Right ventricle myocardium superior (tissue), 1 donor: ENCODE data around the gene CNKSR3. TPM values are rescaled to one million over a fixed set of nuclear protein-coding genes. Genes with fewer than 3 reads are reported as not detected.

Experiments
- ATAC-seq: fragments of 200-7000 bp; cut with Tn5 transposase; one replicate; pipeline ENCODE4 v1.9.1; 2020; ENCODE audit warnings: mild to moderate bottlenecking; ENCODE audit not compliant: poor library complexity
- DNase-seq: peaks from one replicate; pipeline ENCODE4 v3.0.0-alpha.2; 2020
- intact Hi-C: fragments of 100-400 bp; cut with DNase I; formaldehyde crosslinking; loops from one replicate; pipeline ENCODE4 v1.11.2; 2022
- total RNA-seq: library from RNA; stranded (reverse); fragmentation: NEBNext Ultra II Directional; extraction: Animal tissue kit (Norgen Biotek cat#: 25700); gene quantifications from one replicate; pipeline ENCODE4 v1.2.1, GENCODE V29; 2021
- donor health status: DM: no; HTN: yes; CAD: no; lungs with severe emphysema.

Gene CNKSR3
- total RNA-seq, 1 donor from 2014 or later, result 19.7 TPM

DNA sequence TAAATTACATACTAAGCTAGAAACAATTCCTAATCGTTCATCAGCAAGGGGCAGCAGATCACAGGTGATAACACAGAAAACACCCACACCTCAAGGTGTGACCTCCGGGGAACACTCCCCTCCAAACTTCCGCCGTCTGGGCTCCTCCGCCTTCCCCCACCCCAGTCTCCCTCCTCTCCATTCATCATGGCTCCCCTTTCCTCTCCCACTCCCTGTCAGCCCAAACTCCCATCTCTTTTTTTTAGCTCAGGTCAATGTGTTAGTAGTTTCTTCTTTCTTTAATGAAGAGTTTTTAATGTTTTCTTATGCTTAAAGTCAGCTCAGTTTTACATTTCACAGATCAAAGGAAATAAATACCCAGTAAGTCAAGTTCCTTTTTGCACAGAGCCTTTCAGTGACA lies 20.7 kb downstream of the CNKSR3 start:
- ATAC-seq, result no peak
- DNase-seq, result no peak
- intact Hi-C loops, result no loop called here

DNA sequence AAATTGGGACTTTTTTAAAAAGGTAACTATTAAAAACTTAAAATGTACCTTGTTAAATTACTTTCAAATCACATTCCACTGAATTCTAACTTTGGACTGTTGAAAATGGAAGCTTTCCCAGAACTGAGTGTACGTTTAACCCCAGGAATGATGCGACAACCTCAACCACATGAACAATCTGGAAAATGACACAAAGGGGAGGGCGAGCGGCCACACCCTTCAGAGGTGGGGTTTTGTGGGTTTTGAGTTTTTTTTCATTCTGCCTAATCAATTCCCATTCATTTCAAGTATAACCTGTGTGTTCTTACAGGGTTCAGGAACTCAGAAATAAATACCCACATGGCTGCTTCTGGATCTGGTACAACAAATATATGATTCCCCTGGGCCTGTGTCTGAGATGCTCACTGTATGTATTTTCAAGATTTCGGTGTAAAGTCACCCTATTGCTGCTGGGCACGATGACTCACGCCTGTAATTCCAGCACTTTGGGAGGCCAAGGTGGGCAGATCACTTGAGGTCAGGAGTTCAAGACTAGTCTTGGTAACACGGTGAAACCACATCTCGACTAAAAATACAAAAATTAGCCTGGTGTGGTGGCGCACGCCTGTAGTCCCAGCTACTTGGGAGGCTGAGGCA lies 21.6 kb downstream of the CNKSR3 start:
- DNase-seq, result no peak
- ATAC-seq, result no peak
- intact Hi-C loops, result no loop called here

DNA sequence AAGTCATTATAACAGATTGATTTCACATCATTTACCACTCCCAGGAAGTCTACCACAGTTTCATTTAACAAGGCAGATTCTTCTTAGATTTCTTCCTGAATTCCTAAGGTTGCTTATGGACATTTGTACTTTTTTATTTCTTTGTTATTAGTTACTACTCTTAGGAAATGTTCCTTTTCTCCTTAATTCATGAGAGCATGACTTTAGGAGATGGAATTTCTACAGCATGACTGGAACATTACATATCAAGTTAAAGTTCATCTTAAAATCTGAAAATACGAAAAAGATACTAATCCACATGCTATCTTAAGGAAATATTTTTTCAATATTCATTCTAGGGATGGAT lies 22.3 kb downstream of the CNKSR3 start:
- ATAC-seq (no peak), DNase-seq (no peak)
- intact Hi-C loops, result no loop called here

DNA sequence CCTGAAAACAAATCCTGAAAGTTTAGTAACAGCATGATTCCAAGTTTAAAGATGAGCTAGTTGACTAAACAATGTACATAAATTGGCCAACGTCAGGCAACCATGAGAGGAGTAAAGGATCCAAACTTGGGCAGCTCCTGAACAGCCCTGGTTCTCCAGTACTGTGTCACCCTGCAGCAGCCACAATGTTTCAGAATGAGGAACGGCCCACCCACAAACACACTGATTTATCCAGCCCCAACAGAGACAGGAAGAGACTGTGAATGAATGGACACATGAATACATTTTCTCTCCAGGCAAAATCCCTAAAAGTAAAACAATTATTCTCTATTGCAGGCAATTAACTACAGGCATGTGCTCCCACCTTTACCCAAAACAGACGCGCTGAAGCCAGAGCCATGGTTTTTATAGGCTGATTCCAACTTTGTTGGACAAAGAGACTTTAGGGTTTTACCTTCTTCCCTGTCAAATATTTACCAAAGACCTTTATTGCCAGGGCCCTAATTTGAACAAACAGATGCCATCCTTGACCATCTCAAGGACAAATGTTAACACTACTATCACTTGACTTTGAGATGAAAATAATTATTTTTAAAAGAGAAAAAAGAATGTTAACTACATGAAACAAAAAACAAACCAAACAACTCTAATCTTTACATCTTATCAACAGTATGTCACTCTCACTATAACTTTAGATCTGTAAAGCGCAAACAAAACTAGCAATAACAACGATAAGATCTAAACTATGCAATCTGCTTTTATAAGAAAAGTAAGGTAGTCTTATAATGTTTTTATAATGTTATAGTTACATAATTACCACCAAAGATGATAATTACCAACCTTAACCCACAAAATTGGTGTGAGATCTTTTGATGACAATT lies 22.9 kb downstream of the CNKSR3 start:
- no peak for DNase-seq
- intact Hi-C loops, result no loop called here
- ATAC-seq, result no peak

DNA sequence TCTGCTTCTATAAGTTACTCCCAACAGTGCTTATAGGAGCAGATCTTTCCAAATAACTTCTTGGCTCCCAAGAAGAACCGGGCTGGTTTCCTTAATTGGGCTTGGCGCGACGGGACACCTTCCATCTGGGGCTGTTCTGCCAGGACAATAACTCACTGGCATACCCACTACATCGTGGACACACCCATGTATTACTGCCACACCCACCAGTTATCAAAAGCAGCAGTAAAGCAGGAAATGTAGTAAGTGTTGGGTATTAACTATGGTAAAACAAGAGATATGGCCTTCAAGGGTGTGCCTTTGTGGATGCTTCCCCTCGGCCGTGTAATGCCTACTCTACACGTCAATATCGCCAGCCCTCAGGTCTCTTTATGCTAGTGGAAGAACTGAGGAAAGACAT lies 24.7 kb downstream of the CNKSR3 start:
- ATAC-seq, result no peak
- intact Hi-C loops, result no loop called here

DNA sequence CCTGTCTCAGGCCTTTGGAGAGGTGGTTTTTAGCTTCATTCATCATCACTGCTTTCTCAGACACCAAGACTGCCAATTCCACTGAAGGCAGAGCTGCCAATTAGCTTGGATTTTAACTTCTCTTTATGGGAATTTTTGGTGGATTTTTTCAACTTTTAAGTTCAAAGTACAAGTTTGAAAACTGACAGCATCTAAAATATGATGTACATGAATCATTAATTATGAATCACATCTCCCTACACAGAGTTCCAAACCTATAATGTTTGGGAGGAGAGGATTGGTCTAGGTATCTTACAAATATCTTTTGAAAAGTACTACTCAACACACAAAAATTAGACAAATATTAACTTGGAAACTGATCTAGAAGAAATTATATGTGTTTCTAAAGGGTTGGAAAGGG lies 25.5 kb downstream of the CNKSR3 start:
- intact Hi-C loops, result no loop called here
- ATAC-seq (no peak), DNase-seq (no peak)

More for the DNA sequence above, 24.7 kb downstream of the CNKSR3 start:
- no peak for DNase-seq

DNA sequence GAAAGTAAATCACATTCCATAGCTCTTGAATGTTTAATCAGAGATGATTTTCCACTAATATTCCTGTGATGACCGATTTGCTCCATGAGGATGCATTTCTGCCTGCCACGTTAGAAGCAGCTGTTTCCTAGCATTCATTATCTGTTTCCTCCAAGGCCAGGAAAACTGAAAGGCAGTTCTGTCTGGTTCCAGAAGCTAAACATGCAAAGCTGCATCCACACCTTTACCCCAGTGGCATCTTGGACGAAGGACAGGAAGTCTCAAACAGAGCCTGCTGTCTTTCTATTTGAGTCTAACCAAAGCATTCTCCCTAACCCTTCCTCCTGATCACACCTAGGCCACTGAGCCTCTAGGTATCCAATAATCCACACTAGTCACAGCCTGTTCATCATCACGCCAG lies 27.6 kb downstream of the CNKSR3 start:
- peak; percentile 30 for ATAC-seq
- intact Hi-C loops, result no loop called here
- no peak for DNase-seq

DNA sequence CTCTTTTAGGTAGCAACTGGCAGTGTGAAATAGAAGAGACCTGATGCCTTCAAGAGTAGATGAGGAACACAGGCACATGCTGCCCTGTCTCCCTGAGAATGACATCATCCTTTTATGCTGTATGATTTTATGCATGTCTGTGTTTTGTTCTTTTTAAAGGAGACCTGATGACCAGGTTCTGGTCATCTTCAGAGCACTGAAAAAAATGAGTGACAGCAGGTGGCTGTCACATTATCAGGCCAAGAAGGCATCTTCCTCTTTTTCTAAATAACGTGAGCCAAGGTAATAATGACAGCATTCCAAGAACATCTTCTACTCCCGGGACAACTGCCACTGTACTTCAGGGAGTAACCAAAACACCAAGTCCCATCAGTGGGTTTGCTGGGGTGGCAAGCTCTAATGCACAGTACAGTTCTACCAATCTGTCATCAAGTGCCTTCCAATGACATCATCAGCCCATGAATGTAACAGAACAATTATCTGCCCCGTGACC lies 28.9 kb downstream of the CNKSR3 start:
- ATAC-seq (no peak), DNase-seq (no peak)
- intact Hi-C loops, result no loop called here

DNA sequence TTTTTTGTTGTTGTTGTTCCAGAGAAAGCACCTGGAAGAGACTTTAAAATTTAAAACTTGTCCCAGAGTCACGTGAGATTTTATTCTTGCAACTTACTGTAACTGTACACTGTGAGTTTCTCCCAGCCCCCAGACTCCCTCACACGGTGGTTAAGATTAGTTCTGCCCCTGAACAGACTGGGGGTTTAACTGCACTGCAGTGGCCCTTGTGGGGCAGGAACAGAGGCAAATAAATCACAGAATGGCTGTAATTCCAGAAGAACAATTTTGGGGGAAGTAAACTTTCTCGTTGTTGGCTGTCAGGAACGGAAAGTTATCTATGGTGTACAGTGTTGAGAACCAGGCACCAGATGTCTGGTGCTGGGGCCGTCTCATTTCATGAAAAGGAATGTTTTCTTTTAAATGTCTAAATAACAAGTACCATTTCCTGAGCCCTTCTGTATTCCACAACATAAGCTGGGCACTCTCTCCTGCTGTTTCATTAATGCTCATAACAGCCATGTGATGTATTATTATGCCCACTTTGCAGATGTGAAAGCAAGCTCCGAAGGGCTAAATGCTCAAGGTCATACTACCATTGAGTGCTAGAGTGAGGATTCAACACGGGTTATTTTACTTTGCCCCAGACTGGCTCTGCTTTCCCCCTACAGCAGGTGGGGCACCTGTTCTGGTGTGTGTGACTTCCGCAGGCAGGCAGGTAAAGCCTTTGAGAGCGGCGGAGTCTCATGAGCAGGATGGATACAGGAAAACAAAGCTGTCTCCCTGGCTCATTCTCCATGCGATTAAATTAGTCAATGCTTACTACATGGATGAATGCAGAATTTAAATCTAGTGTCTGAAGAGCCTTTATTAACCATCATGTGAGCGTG lies 30.5 kb downstream of the CNKSR3 start:
- intact Hi-C loops, result no loop called here
- DNase-seq, result no peak
- ATAC-seq, result no peak

DNA sequence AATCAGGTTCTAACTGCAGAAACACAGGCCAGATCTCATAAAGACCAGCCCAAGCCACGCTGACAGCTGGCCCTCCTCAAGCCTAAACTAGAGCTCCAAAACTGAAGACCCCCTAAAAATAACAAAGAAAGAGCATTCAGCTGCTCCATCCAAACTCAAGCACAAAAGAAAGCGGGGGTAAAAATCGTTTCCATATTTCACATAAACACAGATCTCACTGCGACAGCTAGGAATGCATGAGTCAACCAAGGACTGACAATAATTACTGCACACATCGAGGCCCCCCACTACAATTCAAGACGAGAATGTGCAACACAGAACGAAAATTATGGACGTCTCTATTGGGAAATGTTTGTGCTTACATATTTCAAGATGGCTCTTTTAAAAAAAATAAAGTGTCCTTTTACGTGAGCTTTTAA lies 31.1 kb downstream of the CNKSR3 start:
- DNase-seq (no peak), ATAC-seq (no peak)
- intact Hi-C loops, result no loop called here

DNA sequence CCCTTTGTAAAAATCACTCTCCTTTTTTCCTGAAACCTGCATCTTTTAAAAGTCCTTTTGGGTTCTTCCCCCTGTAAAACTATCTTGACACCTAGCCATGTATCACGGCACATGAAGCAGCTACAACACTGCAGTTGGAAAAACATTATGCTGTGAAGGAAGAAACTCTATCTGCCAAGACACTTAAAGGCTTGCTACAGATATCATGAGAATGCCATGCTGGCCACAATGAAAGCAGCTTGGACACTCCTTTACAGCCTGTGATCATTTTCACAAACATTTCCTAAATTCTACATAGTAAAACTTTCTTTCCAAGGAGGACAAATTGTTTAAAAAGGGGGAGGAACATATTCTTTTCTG lies 31.8 kb downstream of the CNKSR3 start:
- no peak for DNase-seq
- no peak for ATAC-seq
- intact Hi-C loops, result no loop called here

DNA sequence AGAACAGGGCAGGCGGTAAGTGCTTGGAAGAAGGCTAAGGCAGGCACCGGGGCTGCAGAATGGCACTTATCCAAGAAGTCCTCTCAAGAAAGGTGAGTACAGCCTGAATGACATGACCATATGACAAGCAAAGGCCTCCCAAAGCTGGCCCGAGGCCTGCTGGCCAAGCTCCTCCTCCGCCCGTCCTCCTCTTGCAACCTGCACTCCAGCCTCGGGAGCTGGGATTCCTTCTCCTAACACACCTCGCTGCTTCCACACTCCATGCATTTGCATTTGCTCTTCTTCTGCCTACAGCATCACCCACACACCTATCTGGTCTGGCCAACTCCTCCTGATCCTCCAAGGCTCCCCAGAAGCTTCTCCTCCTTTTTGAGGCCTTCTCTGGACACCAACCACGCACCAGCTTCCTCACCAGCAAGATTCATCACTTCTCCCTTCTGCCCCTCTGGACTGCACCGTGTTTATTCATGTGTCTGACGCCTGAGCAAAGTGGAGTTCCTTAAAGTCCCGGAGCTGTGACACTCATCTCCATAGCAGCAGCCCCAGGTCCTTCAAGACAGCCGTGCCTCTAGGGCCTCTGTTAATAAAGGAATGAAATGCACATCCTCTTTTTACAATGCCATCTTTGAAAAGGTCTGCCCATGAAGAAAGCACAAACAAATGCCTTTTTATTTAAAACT lies 32.3 kb downstream of the CNKSR3 start:
- ATAC-seq, result peak; percentile 54
- intact Hi-C loops, result no loop called here
- DNase-seq, result no peak

DNA sequence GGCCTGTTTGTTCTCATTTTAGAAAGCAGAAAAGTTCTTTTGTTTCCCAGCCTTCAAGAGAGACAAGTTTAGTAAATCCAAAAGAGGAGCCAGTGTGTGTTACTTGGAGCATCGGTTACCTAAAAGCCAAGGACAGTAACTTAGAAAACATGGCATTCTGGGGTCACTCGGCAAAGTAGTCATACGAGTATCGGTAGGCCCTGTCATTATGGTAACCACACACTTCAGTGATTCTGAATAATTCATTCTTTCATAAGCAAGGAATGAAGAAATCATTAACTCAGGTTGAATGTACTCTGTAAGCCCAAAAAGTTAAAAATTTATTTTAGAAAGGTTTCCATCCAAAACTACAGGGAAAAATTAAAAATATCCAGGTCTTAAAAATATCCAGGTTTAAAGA lies 34.0 kb downstream of the CNKSR3 start:
- DNase-seq, result no peak
- intact Hi-C loops, result no loop called here
- ATAC-seq, result no peak

DNA sequence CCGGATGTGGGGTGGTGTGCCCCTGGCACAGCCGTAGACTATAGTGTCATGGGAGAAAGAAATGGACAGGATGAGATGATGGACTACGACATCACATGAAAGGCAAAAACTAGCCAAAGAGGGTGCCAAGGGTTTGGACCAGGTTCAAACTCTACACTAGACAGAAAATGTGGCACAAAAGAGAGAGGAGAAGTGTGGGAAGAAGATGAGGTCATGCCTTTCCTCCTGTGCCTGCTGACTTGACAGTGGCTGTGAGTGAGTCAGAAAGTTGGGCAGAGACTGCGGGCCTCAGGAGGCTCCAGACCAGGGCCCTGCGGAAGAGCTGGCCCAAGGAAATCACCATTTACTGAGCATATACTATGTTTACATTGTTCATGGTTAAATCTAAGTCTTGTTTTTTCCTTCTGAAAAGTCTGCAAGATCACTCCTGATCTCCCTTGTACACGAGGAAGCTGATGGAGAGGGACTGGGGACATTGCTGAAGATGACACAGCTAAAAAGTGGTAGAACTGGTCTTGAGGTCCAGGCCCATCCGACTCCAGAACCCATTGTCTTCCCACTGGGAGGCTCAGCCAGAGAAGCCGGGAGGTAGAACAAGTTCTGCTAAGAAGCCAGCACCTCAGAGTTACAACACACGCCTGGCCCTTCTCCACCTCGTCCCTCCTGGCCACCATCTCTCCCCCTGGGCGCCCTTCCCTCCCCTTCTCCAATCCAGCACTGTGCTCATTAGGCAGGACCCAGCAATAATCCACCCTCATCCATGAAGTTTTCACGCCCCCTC lies 35.6 kb downstream of the CNKSR3 start:
- intact Hi-C loops, result no loop called here
- ATAC-seq (no peak), DNase-seq (no peak)

DNA sequence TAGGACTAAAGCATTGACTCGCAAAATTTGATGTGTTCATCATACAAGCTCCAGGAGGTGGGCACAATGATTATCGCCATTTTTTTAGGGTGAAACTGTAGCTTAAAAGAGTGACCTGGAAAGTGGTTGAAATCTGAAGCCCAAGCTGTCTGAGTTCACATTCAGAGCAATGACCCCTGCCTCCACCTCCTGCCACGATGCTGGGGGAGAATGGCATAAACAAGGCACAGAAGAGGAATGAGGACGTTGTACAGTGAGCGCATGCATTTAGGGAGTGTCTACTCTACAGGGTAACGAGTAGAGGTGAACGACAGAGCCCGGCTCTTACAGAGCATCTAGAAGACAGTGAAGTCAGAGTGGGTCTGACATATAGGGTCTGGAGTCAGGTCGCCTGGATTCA lies 37.2 kb downstream of the CNKSR3 start:
- intact Hi-C loops, result no loop called here
- DNase-seq (no peak), ATAC-seq (no peak)

DNA sequence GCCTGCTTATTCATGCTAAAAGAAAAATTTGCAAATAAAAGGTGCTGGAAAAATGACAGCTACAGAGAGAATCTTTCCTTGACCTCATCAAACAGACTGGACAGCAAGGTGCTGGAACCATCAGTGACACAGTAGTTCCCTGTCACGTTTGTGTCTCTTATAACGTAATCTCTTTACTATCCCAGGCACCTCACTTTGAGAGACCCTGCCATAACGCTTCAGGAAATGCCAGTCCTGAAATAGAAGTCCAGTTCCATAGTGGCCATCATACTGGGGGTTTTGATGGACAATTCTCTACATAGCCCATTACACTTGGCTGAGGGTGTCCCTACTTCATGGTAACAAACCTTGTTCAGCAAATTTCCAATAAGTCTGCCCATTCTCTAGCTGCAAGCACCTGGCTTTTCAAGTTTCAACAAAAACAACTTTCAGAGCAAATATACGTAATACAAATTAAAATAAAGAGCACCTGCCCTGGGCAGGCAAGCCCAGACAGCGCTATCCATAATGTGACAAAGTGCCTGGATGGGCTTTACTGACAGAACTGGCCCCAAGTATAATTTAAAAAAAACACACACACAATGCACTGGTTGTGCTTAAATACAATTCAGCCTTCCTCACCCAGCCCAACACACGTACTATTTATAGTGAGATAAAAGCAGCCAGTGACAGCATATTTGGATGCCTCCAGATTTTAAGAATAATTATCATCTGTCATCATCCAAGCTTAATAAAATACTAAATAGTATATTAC lies 38.7 kb downstream of the CNKSR3 start:
- intact Hi-C loops, result no loop called here
- ATAC-seq (peak; percentile 67), DNase-seq (no peak)

DNA sequence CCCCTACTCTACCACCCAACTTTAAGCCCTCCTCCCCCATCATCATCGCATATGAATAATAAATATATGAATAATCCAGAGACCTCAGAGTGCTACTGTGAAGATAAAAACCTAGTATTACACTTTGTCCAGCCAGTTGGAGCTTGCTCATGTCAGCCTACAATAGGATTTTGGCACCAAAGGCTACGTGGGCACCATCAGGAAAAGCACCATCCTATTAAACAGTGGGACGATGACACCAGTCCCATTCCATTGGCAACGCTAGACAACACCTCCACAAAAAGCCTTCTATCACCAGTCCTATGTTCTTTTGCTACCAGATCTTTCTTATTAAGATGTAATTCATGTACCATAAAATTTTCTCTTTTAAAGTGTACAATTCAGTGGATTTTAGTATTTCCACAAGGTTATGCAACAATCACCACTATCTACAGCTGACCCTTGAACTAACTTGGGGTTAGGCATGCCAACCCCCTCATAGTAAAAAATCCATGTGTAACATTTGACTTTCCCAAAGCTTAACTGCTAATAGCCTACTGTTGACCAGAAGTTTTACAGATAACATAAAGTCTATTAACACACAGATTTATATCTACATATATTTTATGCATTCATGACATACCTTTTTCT lies 41.1 kb downstream of the CNKSR3 start:
- DNase-seq, result no peak
- ATAC-seq, result no peak
- intact Hi-C loops, result no loop called here
